Neuron (in vitro differentiated cells): ENCODE measurements around the gene FAF2.

Source experiments
- H2AFZ ChIP-seq: one replicate; pipeline ENCODE4 v1.6.1; 2013; ENCODE audit warnings: low read depth, mild to moderate bottlenecking, inconsistent platforms, low read length, moderate library complexity
- H3K27me3 ChIP-seq: one replicate; pipeline ENCODE4 v1.6.1; 2013; ENCODE audit warnings: low read length; ENCODE audit not compliant: insufficient read depth
- H3K36me3 ChIP-seq: one replicate; pipeline ENCODE4 v1.6.1; 2013; ENCODE audit warnings: low read length; ENCODE audit not compliant: insufficient read depth
- H3K4me1 ChIP-seq: one replicate; pipeline ENCODE4 v1.6.1; 2013; ENCODE audit warnings: low read length; ENCODE audit not compliant: insufficient read depth
- H3K4me3 ChIP-seq: 2 replicates; pipeline ENCODE4 v1.5.1; 2013; ENCODE audit warnings: mild to moderate bottlenecking, low read length, moderate library complexity
- H3K9me3 ChIP-seq: one replicate; pipeline ENCODE4 v1.6.1; 2013; ENCODE audit warnings: low read length

Gene FAF2

DNA sequence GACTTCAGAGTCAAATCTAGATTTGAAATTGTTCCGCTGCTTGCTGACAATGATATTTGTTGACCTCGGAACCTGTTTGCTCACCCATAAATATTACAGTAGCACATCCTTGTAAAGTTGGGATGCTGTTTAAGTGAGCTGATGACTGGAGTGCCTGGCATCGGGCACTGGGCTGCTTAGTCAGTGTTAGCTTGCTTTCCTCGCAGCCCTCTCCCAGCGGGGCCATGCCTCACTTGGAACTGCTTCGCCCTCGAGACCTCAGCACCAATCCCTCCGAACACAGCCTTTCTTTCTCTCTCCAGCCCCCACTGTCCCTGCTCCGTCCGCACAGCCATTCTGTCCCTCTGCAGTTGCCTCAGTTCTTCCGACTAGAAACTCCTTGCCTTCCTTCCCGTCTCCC is 65.6 kb downstream of the FAF2 start:
- H3K36me3 ChIP-seq, result peaks cover 11% of the 10 kb centered on the region
- H3K4me3 ChIP-seq, result no peak overlapping the region
- no peaks in the 10 kb centered on the region for H3K4me1 ChIP-seq
- no peaks in the 10 kb centered on the region for H3K27me3 ChIP-seq
- no peak overlapping the region for H2AFZ ChIP-seq
- no peaks in the 10 kb centered on the region for H3K9me3 ChIP-seq

DNA sequence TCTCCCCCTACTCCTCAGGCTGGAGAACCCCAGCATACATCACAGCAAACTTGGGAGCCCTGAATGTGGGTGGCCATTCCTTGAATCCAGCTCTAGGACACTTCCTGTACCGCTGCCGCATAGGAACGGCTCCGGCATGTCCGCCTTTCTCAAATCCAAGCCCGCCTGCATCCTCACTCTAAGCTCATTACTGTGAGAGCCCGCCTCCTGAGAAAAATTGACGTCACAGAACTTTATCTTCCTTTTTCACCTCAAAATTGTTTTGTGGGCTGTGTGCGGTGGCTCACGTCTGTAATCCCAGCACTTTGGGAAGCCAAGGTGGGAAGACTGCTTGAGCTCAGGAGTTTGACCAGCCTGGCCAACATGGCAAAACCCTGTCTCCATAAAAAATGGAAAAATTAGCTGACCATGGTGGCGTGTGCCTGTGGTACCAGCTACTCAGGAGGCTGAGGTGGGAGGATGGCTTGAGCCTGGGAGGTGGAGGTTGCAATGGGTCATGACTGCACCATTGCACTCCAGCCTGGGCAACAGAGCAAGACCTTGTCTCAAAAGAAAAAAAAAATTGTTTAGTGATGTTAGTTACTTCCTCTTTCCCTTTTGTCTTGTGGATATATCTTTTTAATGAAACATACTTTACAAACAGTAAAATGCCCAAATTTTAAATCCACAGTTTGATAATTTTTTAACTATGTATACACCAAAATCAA is 66.2 kb downstream of the FAF2 start:
- H2AFZ ChIP-seq, result no peak overlapping the region
- no peaks in the 10 kb centered on the region for H3K9me3 ChIP-seq
- no peaks in the 10 kb centered on the region for H3K27me3 ChIP-seq
- no peaks in the 10 kb centered on the region for H3K4me1 ChIP-seq
- peaks cover 6% of the 10 kb centered on the region for H3K36me3 ChIP-seq
- no peak overlapping the region for H3K4me3 ChIP-seq

DNA sequence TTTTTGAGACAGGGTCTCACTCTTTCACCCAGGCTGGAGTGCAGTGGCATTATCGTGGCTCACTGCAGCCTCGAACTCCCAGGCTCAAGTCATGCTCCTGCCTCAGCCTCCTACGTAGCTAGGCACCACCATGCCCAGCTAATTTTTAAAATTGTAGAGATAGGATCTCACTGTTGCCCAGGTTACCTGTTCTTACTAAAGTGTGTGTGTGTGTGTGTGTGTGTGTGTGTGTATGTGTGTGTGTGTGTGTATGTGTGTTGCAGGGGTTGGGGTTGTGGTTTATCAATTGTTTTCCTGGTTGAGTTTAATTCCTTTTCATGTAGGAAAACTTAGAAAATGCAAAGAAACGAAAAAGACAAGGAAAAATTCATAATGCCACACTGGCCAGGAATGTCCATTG is 67.2 kb downstream of the FAF2 start:
- Histone ChIP-seq H3K4me3 (no peak overlapping the region), H3K36me3 (no peaks in the 10 kb centered on the region), H3K4me1 (no peaks in the 10 kb centered on the region), H2AFZ (no peak overlapping the region), H3K27me3 (no peaks in the 10 kb centered on the region), H3K9me3 (no peaks in the 10 kb centered on the region)

DNA sequence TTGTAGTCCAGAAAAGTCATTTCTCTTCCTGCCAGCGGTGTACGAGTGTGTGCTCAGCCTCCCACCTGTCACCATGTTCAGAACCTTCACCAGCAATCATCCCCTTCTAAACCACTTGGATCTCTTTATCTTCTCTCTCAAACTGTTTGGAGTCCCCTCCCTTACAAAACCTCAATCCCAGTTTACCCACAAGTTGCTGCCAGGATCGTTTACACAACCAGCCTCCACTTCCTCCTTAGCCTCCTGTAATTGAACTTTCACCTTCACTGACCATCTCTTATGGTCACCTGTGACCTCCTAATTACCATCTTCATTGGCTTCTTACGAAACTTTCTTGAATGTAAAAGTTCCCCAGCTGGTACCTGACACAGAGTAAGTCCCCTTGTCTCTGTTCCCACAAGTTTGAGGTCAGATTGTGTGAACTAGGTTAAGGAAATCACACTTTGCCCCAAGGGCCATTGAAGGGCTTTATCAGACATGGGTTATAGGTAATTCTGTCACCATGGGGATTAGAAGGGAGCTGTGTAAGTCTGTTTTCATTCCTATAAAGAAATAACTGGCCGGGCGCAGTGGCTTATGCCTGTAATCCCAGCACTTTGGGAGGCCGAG is 69.0 kb downstream of the FAF2 start:
- Histone ChIP-seq H2AFZ (no peak overlapping the region), H3K4me1 (no peaks in the 10 kb centered on the region), H3K4me3 (no peak overlapping the region), H3K27me3 (no peaks in the 10 kb centered on the region), H3K9me3 (no peaks in the 10 kb centered on the region), H3K36me3 (no peaks in the 10 kb centered on the region)

DNA sequence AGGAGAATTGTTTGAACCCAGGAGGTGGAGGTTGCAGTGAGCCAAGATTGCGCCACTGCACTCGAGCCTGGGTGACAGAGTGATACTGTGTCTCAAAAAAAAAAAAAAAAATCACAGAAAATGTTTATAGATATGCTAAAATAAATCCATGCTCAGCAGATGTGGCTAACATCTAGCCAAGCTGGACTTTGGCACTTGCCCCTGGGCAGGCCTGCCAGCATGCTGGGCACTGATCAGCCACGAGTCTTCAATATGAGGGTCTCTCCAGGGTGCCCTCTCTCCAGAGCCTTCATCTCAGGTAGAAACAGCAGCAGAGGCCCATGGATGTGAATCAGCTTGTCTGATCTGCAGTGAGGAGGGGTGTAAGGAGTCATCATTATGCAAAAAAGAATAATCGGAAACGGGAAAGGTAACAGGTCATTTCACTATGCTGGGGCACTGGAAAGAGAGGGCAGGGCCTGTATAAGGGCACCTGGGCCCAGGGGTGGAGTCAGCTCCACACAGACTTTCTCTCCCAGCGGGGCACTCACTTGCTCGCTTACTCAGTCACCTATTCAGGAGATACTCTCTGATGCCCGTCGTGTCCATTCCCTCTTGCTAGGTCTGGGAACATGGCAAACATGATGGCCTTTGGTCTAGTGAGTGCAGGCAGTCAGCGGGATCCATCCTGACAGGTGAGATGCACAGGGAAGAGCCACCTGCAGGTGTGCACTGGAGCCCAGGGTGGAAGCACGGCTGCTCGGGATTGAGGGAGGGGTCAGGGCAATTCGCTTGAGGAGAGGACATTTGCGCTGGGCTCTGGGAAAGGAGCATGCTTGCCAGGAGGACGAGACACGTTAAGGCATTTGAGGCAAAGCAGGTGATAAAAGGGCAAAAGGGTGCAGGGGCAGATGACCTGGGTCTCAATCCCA is 71.9 kb downstream of the FAF2 start:
- Histone ChIP-seq H3K9me3 (no peaks in the 10 kb centered on the region), H3K27me3 (no peaks in the 10 kb centered on the region), H3K4me3 (no peak overlapping the region), H3K36me3 (no peaks in the 10 kb centered on the region), H3K4me1 (no peaks in the 10 kb centered on the region), H2AFZ (no peak overlapping the region)

DNA sequence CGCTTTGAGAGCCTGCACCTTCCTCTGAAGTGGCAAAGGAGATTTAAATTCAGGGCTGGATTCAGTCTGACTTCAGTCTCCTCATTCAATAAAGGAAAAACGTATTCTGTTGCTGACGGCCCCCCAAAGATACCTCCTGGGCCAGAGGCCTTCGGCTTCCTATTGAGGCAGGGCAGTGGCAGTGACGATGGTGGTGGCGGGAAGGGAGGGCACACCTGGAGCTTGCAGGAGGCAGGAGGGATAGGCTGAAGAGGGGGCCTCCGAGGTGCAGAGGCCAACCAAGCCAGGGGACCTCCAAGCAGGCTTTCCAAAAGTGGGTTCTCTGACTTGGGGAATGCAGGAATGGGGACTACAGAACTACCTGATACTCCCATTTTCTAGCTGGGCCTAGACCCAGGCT is 73.1 kb downstream of the FAF2 start:
- Histone ChIP-seq H3K9me3 (no peaks in the 10 kb centered on the region), H3K4me1 (no peaks in the 10 kb centered on the region), H3K27me3 (no peaks in the 10 kb centered on the region), H2AFZ (no peak overlapping the region), H3K36me3 (peaks cover 1% of the 10 kb centered on the region), H3K4me3 (no peak overlapping the region)

DNA sequence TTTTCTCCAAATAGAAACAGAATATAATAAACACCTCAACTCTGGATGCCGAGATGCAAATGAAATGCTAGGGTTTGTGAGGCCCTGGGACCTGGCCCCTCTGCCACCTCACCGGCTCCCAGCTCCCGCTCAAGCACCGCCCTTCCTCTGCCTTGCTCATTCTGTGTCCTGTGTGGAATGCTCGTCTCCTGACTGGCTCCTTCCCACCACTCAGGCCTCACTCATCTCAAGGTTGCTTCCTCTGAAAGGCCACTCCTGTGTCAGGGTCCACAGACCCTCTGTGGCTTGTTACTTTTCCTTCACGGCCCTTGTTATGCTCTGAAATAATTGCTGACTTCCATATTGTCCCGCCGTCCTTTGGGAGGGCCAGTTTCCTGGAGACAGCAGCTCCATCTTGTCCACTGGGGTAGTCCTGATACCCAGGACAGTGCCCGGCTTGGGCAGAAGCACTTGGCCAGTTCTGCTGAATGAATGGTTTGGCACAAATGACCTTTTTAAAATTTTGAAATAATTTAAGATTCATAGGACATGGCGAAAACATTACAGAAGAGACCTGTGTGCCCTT is 73.6 kb downstream of the FAF2 start:
- no peaks in the 10 kb centered on the region for H3K4me1 ChIP-seq
- H2AFZ ChIP-seq, result no peak overlapping the region
- H3K36me3 ChIP-seq, result peaks cover 1% of the 10 kb centered on the region
- H3K27me3 ChIP-seq, result no peaks in the 10 kb centered on the region
- H3K9me3 ChIP-seq, result no peaks in the 10 kb centered on the region
- no peak overlapping the region for H3K4me3 ChIP-seq

DNA sequence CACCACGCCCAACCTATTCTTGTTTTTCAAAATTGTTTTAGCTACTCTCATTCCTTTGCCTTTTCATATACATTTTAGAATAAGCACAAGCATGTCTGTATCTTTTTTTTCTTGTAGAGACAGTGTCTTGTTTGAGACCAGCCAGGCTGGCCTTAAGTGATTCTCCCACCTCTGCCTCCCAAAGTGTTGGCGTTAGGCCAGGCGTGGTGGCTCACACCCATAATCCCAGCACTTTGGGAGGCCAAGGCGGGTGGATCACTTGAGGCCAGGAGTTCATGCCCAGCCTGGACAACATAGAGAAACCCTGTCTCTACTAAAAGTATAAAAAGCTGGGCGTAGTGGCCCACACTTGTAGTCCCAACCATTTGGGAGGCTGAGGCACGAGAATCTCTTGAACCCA is 76.0 kb downstream of the FAF2 start:
- Histone ChIP-seq H2AFZ (no peak overlapping the region), H3K4me3 (no peak overlapping the region), H3K27me3 (no peaks in the 10 kb centered on the region), H3K4me1 (no peaks in the 10 kb centered on the region), H3K9me3 (no peaks in the 10 kb centered on the region), H3K36me3 (peaks cover 21% of the 10 kb centered on the region)

DNA sequence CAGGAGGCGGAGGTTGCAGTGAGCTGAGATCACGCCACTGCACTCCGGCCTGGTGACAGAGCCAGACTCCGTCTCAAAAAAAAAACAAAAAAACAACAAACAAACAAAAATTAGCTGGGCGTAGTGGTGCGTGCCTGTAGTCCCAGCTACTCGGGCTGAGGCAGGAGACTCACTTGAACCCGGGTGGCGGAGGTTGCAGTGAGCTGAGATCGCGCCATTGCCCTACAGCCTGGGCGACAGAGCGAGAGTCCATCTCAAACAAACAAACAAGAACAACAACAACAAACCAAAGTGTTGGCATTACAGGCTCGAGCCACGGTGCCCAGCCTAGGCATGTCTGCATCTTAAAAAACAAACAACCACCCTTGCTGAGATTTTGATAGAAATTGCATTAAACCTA is 76.8 kb downstream of the FAF2 start:
- H3K27me3 ChIP-seq, result no peaks in the 10 kb centered on the region
- no peaks in the 10 kb centered on the region for H3K4me1 ChIP-seq
- no peak overlapping the region for H2AFZ ChIP-seq
- H3K9me3 ChIP-seq, result no peaks in the 10 kb centered on the region
- peaks cover 27% of the 10 kb centered on the region for H3K36me3 ChIP-seq
- no peak overlapping the region for H3K4me3 ChIP-seq

DNA sequence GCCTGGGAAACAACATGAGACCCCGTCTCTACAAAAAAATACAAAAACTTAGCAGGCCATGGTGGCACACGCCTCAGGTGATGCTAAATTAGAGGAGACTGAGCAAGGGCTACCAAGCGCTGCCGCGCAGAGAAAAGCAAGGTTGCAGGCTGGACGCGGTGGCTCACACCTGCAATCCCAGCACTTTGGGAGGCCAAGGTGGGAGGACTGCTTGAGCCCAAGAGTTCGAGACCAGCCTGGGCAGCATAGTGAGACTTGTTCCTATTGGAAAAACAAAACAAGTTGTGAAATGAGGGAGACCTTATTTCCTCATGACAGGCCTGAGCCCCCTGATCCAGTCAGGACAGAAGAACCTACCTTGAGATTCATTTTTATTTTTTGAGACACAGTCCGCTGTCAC is 77.5 kb downstream of the FAF2 start:
- H2AFZ ChIP-seq, result no peak overlapping the region
- H3K36me3 ChIP-seq, result peaks cover 31% of the 10 kb centered on the region
- no peak overlapping the region for H3K4me3 ChIP-seq
- H3K4me1 ChIP-seq, result no peaks in the 10 kb centered on the region
- H3K27me3 ChIP-seq, result no peaks in the 10 kb centered on the region
- H3K9me3 ChIP-seq, result no peaks in the 10 kb centered on the region

DNA sequence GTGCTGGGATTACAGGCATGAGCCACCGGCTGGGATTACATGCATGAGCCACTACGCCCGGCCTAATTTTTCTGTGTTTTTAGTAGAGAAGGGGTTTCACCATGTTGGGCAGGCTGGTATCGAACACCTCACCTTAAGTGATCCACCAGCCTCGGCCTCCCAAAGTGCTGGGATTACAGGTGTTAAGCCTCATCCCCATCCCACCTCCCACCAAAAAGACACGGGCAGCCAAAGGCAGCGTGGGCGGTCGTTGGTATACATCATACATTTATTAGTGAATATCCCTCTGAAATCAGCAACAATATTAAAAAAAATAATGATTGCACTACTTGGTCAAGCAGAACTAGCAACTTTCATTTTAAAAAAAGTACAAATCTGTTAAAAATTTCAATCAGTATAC is 78.3 kb downstream of the FAF2 start:
- Histone ChIP-seq H3K4me3 (no peak overlapping the region), H3K36me3 (peaks cover 38% of the 10 kb centered on the region), H3K27me3 (no peaks in the 10 kb centered on the region), H3K4me1 (no peaks in the 10 kb centered on the region), H2AFZ (no peak overlapping the region), H3K9me3 (no peaks in the 10 kb centered on the region)

DNA sequence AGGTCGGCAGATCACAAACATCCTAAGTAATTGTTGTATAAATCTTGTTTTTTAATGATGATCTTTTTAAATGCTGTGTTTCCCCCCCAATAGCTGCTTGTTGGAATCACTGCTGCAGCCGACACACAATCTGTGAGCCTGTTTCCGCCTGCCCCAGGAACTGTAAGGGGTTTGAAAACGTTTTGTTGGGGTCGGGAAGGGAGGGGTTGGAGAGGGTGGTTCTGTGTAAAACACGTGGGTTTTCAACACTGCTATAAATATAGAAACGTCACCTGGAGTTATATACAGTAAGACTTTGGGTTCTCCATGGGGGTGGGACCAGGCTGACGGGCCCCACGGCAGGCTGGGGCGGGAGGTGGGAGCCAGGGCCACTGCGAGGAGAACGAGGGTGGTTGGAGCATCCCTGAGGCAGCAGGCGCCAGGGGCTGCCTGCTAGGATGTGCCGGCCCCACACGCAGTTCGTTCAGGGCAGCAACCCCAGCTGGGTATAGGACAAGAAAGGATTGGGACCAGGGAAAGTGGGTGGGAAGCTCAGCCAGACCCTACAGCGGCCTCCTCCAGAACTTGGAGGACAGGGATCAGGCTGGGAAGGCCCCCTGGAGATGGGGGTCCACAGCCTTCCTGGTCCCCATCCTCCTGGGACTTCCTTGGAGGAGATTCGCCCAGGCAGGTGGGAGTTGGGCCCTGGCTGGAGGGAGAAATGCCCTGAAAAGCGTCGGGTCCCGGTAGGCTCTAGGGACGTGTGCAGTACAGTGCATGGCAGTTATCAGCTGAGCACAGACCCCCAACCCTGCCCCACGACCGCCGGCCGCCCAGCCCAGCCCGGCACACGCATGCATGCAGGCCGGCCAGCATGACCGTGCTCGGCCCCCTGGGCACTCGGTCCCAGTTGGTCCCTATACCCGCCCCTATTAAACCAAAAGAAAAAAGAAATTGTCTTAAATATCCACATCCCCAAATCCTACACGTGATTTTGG is 79.3 kb downstream of the FAF2 start:
- H3K4me1 ChIP-seq, result no peaks in the 10 kb centered on the region
- peaks cover 45% of the 10 kb centered on the region for H3K36me3 ChIP-seq
- H2AFZ ChIP-seq, result no peak overlapping the region
- no peaks in the 10 kb centered on the region for H3K27me3 ChIP-seq
- no peaks in the 10 kb centered on the region for H3K9me3 ChIP-seq
- no peak overlapping the region for H3K4me3 ChIP-seq
